Activated T-helper 17 cell treated with anti-CD3 and anti-CD28 coated beads, Interleukin-2, amount 50 U/mL, for 72 hours (primary cell): ENCODE results near the gene LIN7C. TPM values are rescaled to one million over a fixed set of nuclear protein-coding genes. Genes with fewer than 3 reads are reported as not detected.

Source experiments
- ATAC-seq: fragments of 150-1000 bp; cut with Tn5 transposase; replicated peaks from 2 replicates; pipeline ENCODE4 v1.10.0; 2021; ENCODE audit warnings: mild to moderate bottlenecking, moderate library complexity
- H3K27ac Mint-ChIP-seq: one replicate; pipeline ENCODE4 v1.8.0; 2022; ENCODE audit warnings: mixed read lengths
- H3K27me3 Mint-ChIP-seq: one replicate; pipeline ENCODE4 v1.8.0; 2022; ENCODE audit warnings: mixed read lengths
- H3K36me3 Mint-ChIP-seq: one replicate; pipeline ENCODE4 v1.8.0; 2022; ENCODE audit warnings: low read depth, mild to moderate bottlenecking, mixed read lengths
- H3K4me1 Mint-ChIP-seq: one replicate; pipeline ENCODE4 v1.8.0; 2022; ENCODE audit warnings: mixed read lengths
- H3K4me3 Mint-ChIP-seq: one replicate; pipeline ENCODE4 v1.8.0; 2022; ENCODE audit warnings: mild to moderate bottlenecking, mixed read lengths
- H3K9me3 Mint-ChIP-seq: one replicate; pipeline ENCODE4 v1.8.0; 2022; ENCODE audit warnings: mixed read lengths
- total RNA-seq, 2 donors: library from RNA; stranded (reverse); gene quantifications; one replicate each; pipeline ENCODE4 v1.2.3, GENCODE V29; 2022

The LIN7C gene
- total RNA-seq, 2 donors from 2014 or later, result 19.8 to 24.7 TPM

DNA sequence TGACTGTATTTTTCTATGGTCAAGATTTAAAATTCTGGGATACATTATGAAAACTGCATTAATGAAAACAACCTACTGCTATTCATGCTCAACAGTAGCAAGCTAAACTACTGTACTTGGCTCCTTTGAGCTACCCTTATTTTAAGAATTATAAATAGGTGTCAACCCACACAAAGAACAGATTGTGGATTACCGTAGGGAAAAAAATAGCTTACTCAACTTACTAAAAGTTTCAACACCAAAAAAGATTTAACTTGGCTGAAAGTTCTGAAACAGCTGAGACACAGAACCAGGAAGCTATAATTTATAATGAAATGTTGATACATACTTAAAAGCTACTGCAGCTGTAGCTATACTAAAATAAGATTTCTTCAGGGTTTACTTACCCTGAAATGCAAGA is 10.1 kb downstream of the LIN7C start:
- no peak overlapping the region for H3K4me3 Mint-ChIP-seq
- H3K27me3 Mint-ChIP-seq, result no peaks in the 10 kb centered on the region
- H3K9me3 Mint-ChIP-seq, result no peaks in the 10 kb centered on the region
- ATAC-seq, result no peak
- H3K27ac Mint-ChIP-seq, result no peak overlapping the region
- H3K36me3 Mint-ChIP-seq, result peaks cover 99% of the 10 kb centered on the region
- H3K4me1 Mint-ChIP-seq, result peaks cover 5% of the 10 kb centered on the region

DNA sequence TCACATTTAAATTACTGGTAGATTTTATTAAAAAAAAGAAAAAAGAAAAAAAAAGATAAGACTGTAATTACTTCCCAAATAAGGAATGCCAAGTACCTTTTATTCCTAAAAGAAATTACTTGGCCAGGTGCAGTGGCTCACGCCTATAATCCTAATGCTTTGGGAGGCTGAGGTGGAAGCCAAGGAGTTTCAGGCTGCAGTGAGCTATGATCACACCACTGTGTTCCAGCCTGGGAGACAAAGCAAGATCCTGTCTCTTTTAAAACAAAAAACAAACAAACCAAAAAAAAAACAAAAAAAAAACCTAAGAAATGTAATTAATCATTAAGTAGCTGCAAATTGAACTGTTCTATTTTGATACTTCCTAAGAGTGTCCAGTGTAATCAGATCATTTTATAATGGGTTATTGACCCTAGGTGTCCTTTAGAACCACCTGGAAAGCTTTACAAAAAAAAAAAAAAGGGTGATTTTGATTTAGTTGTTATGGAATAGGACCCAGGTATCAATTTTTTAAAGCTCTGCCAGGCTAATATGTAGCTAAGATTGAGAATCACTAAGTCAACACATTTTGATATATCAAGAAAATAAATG is 10.8 kb downstream of the LIN7C start:
- no peak overlapping the region for H3K27ac Mint-ChIP-seq
- H3K4me1 Mint-ChIP-seq, result peaks cover 5% of the 10 kb centered on the region
- peaks cover 99% of the 10 kb centered on the region for H3K36me3 Mint-ChIP-seq
- no peaks in the 10 kb centered on the region for H3K27me3 Mint-ChIP-seq
- no peaks in the 10 kb centered on the region for H3K9me3 Mint-ChIP-seq
- ATAC-seq, result no peak
- no peak overlapping the region for H3K4me3 Mint-ChIP-seq

DNA sequence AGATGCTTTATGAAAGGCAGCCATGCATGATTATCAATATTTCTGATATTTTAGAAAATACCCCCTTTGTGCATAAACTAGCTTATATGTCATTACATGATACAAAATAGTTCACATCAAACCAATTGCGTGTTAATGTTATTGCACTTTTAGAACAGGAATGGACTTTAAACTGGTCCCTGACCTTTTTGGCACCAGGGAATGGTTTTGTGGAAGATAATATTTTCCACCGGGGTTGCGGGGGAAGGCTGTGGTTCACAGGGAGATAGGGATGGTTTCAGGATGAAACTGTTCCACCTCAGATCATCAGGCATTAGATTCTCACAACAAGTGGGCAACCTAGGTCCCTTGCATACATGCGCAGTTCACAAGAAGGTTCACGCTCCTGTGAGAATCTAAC is 17.5 kb downstream of the LIN7C start:
- Mint-ChIP-seq H3K9me3 (no peaks in the 10 kb centered on the region), H3K27ac (no peak overlapping the region)
- ATAC-seq, result no peak

DNA sequence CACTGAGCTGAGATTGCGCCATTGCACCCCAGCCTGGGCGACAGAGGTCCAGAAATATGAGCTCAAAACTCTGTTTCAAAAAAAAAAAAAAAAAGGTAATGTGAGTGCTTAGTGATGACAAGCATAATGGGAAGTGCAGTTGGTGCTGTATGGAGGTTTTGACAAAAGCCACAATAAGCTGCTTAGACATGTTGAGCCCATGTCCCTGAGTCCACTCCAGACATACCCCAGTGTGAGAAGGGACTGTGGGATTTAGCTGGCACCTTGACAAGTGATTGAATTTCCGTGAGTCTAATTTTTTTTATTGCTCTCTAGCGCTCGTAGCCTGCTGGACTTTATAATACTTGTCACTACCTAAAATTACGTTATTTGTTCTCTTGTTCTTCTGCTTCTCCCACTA is 18.9 kb downstream of the LIN7C start:
- peaks cover 25% of the 10 kb centered on the region for H3K36me3 Mint-ChIP-seq
- H3K4me1 Mint-ChIP-seq, result no peaks in the 10 kb centered on the region
- no peak overlapping the region for H3K27ac Mint-ChIP-seq
- no peaks in the 10 kb centered on the region for H3K9me3 Mint-ChIP-seq
- ATAC-seq, result no peak
- no peaks in the 10 kb centered on the region for H3K27me3 Mint-ChIP-seq
- no peak overlapping the region for H3K4me3 Mint-ChIP-seq

More for the DNA sequence above, 17.5 kb downstream of the LIN7C start:
- Mint-ChIP-seq H3K4me1 (no peaks in the 10 kb centered on the region), H3K4me3 (no peak overlapping the region), H3K36me3 (peaks cover 39% of the 10 kb centered on the region), H3K27me3 (no peaks in the 10 kb centered on the region)

DNA sequence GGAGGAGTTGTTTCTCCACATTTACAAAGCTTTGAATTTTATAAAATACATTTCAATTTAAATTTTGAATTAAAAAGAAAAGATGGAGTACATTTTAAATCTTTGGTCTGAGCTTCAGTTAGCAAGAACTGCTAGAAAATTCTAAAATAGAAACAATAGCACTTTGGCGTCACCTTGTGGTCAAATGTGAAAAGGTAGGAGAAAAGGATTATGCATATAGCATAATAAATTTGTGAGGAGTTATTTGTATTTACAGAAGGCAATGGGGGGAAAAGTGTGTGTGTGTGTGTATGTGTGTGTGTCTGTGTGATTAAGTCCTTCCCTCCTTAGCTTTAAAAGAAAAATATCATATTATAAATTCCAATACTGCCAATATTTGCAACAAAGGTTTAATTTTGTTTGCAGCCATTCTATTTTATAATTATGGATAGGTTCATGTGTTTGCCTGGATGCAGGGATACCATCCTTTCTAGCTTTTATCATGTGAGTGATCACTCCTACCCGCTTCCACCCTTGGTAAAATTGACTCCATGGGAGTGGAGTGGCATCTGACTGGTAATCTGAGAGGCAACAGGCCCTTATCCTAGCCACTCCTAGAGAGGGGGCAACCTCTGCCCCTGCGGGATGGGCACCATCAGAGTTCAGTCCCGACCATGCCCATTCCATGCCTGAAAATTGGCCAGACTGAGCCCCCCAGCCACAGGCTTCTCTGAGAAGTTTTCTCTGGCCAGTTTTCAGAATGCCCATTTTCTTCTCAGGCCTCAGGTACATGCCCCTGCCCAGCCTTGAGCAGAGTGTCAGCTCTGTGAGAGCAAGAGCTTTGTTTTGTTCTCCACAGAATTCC is 20.4 kb downstream of the LIN7C start:
- no peak overlapping the region for H3K4me3 Mint-ChIP-seq
- H3K36me3 Mint-ChIP-seq, result peaks cover 10% of the 10 kb centered on the region
- H3K4me1 Mint-ChIP-seq, result no peaks in the 10 kb centered on the region
- H3K27me3 Mint-ChIP-seq, result no peaks in the 10 kb centered on the region
- no peak overlapping the region for H3K27ac Mint-ChIP-seq
- ATAC-seq, result no peak
- H3K9me3 Mint-ChIP-seq, result no peaks in the 10 kb centered on the region

DNA sequence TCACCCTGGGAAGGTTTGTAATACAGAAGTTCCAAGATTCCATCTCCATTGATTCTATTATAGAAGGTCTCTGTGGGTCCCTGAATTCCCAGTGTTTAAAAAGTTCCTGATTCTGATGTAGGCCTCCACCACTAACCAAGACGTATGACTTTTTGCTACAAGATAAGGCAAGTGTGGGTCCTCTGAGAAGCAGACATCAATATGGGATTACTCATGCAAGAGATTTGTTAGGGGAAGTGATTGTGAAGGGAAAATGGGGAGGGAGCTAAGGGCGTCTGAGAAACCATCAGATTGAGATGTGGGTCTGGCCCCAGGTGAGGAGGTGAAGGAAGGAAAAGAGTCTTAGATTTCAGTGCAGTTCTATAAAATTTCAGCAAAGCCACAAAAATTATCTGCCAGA is 23.8 kb downstream of the LIN7C start:
- H3K27ac Mint-ChIP-seq, result no peak overlapping the region
- H3K4me1 Mint-ChIP-seq, result no peaks in the 10 kb centered on the region
- H3K36me3 Mint-ChIP-seq, result no peaks in the 10 kb centered on the region
- no peaks in the 10 kb centered on the region for H3K27me3 Mint-ChIP-seq
- no peak for ATAC-seq
- no peaks in the 10 kb centered on the region for H3K9me3 Mint-ChIP-seq
- H3K4me3 Mint-ChIP-seq, result no peak overlapping the region

DNA sequence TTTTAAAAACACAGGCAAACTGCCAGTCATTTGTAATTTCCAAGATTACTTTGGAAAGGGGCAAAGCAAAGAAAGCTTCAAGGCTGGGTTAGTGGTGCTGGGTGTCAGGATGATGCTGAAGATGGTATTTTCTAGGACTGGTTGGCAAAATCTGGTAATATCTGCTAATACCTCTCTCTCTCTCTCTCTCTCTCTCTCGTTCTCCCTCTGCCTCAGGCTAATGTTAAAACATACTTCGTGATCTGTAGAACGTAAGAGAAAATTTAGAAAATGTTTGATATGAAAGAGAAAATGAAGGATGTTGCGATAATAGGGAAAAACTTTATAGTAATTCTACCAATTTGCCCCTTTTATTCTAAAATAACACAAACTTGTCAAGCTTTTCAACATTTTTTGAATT is 24.6 kb downstream of the LIN7C start:
- Mint-ChIP-seq H3K36me3 (no peaks in the 10 kb centered on the region), H3K27ac (no peak overlapping the region), H3K27me3 (no peaks in the 10 kb centered on the region), H3K4me1 (no peaks in the 10 kb centered on the region), H3K9me3 (no peaks in the 10 kb centered on the region), H3K4me3 (no peak overlapping the region)
- no peak for ATAC-seq

DNA sequence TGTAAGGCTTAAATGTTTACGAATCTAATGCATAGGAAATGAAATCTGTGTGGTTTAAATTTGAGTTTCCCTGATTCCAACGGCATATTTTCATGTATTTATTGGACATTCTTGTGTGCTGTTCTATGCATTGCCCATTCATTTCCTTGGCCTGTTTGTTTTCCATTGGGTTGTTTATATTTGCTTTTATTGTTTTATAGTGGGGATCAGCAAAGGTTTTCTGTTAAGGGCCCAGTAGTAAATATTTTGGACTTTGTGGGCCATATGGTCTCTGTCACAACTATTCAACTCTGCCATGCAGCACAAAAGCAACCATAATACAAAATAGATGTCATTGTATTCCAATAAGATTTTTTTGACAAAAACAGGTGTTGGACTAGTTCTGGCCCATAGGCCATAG is 28.7 kb downstream of the LIN7C start:
- H3K4me1 Mint-ChIP-seq, result peaks cover under 1% of the 10 kb centered on the region
- ATAC-seq, result no peak
- no peaks in the 10 kb centered on the region for H3K36me3 Mint-ChIP-seq
- no peaks in the 10 kb centered on the region for H3K27me3 Mint-ChIP-seq
- no peak overlapping the region for H3K27ac Mint-ChIP-seq
- H3K4me3 Mint-ChIP-seq, result no peak overlapping the region
- H3K9me3 Mint-ChIP-seq, result no peaks in the 10 kb centered on the region

DNA sequence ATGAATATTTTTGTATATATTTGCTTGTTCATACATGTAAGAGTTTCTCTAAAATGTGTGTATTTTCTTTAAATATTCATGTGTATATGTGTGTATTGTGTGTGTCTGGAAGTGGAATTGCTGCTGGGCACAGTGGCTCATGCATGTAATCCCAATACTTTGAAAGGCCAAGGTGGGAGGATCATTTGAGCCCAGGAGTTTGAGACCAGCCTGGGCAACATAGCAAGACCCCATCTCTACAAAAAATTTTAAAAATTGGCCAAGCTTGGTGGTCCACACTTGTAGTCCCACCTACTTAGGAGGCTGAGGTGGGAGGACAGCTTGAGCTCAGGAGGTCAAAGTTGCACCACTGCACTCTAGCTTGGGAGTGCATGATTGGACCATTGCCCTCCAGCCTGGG is 29.3 kb downstream of the LIN7C start:
- no peaks in the 10 kb centered on the region for H3K9me3 Mint-ChIP-seq
- ATAC-seq, result no peak
- H3K27ac Mint-ChIP-seq, result no peak overlapping the region
- H3K36me3 Mint-ChIP-seq, result no peaks in the 10 kb centered on the region
- peaks cover 5% of the 10 kb centered on the region for H3K4me1 Mint-ChIP-seq
- H3K4me3 Mint-ChIP-seq, result no peak overlapping the region
- H3K27me3 Mint-ChIP-seq, result peaks cover 4% of the 10 kb centered on the region

DNA sequence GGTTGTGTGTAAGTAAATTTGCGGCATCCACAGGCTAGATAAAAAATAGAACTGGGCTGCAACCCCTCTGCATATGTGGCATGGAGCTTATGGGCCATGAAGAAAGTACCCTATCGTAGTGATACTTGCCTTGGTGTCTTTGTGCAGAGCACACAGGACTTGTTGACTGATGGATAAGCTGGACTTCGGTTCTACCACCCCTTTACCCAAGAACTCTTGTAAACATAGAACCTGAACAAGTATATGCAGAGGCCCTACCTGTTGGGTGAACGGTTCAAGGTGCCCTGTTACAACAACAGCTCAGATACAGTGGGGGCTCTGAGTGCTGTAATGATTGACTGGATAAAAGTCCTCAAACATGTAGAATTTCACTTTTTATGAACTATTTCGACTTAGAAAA is 30.9 kb downstream of the LIN7C start:
- Mint-ChIP-seq H3K9me3 (no peaks in the 10 kb centered on the region), H3K4me1 (peaks cover 5% of the 10 kb centered on the region), H3K4me3 (no peak overlapping the region)

DNA sequence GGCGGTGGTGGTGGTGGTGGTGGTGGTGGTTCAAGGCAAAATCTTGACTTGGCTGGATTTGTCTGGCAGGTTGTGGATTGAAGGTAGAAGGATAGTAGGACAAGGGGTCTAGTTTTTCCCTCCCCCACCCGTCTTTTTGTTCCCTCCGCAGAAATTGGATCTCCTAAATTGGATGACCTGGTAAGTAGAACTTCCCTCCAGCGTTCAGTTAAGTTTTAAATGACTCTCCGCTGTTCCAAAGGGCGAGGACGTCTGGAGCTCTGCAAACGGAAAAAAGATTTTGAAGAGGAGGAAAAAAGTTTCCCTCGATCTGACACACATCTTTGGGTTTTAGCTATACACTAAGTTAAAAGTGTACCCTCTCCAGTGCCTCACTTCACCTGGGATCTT is 33.6 kb downstream of the LIN7C start:
- H3K27me3 Mint-ChIP-seq, result peaks cover 10% of the 10 kb centered on the region
- no peaks in the 10 kb centered on the region for H3K9me3 Mint-ChIP-seq
- no peaks in the 10 kb centered on the region for H3K36me3 Mint-ChIP-seq
- no peak for ATAC-seq
- H3K4me3 Mint-ChIP-seq, result peak overlapping the region; percentile 89
- peaks cover 5% of the 10 kb centered on the region for H3K4me1 Mint-ChIP-seq
- no peak overlapping the region for H3K27ac Mint-ChIP-seq

More for the DNA sequence above, 30.9 kb downstream of the LIN7C start:
- H3K36me3 Mint-ChIP-seq, result no peaks in the 10 kb centered on the region
- peaks cover 8% of the 10 kb centered on the region for H3K27me3 Mint-ChIP-seq
- H3K27ac Mint-ChIP-seq, result no peak overlapping the region
- ATAC-seq, result no peak

DNA sequence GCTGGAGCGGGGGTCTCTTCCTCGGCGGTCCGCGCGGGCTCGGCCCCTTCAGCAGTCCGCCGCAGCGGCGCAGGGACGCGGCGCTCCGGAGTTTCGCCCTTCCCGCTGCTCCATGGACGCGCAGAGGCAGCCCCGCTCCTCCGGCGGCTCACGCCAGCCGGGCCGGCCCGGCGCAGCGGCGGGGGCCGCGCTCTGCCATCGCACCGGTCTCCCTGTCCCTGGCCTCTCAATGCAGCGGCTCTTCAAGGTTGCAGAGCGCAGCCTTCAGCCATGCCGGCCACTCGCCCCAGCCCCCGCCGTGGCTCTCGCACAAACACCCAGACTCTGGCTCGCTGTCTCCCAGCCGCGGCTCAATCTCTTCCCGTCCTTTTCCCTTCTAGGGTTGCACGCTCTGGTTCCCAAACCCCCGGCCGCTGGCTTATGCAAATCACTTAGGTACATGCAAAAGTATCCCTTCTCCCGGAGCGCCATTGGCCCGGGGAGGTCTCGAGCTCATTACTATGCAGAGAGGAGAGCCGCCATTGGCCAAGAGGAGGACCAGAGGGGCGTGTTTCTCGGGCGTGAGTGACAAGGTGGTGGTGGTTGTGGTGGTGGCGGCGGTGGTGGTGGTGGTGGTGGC is 34.1 kb downstream of the LIN7C start, which contains the start of gene LGR4:
Gene LGR4 (minus strand): TSS at position 393 of the 619 bp plus-strand sequence. CDS start 488 bp downstream, outside the sequence.
- Mint-ChIP-seq H3K4me1 (peaks cover 5% of the 10 kb centered on the region), H3K27ac (peak within 1 kb of the TSS; percentile 32), H3K27me3 (peaks cover 10% of the 10 kb centered on the region)

DNA sequence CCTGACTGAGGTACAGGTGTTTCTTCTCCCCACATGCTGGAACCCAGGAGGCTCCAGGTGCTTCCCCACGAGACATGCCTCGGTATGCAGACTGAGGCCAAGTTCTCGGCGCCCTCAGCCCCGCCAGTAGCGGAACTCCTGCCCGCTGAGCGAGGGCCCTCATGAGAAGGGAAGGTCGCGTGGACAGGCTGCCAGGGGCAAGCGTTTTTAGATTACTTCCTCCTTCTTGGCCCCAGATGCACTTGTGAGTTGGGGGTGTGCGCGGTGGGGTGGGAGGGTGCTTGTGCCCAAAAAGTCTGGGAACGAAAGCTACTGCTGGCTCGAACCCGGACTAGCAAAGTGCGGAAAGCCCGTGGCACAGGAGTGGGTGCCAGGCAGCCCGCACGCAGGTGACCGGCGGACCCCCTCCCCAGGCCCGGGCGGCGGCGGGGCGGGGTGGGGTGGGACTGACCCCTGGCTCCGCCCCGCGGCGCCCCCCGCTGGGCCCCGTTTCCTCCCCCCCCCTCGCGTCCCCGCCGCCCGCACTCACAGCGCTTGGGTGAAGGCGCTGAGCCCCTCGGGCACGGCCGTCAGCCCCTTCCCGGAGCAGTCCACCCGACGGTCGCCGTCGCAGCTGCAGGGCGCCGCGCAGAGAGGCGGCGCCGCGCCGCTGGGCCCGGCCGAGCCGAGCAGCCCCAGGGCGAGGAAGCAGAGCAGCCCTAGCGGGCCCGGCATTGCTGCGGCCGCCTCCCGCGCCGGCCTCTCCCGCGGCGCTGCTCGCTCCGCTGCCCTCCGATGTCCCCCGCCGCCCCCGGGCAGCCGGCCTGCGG is 34.8 kb downstream of the LIN7C start:
- no peak overlapping the region for H3K27ac Mint-ChIP-seq
- ATAC-seq, result peak; percentile 70
- H3K36me3 Mint-ChIP-seq, result no peaks in the 10 kb centered on the region
- H3K9me3 Mint-ChIP-seq, result no peaks in the 10 kb centered on the region
- H3K27me3 Mint-ChIP-seq, result peaks cover 10% of the 10 kb centered on the region
- H3K4me3 Mint-ChIP-seq, result peak overlapping the region; percentile 61
- peaks cover 5% of the 10 kb centered on the region for H3K4me1 Mint-ChIP-seq

More for the DNA sequence above, 34.1 kb downstream of the LIN7C start, which contains the start of gene LGR4:
- Mint-ChIP-seq H3K4me3 (peak within 1 kb of the TSS; percentile 89), H3K9me3 (no peaks in the 10 kb centered on the region), H3K36me3 (no peaks in the 10 kb centered on the region)
- peak; percentile 83 for ATAC-seq
